ENCODE results near the gene HESX1.

Gene HESX1

DNA sequence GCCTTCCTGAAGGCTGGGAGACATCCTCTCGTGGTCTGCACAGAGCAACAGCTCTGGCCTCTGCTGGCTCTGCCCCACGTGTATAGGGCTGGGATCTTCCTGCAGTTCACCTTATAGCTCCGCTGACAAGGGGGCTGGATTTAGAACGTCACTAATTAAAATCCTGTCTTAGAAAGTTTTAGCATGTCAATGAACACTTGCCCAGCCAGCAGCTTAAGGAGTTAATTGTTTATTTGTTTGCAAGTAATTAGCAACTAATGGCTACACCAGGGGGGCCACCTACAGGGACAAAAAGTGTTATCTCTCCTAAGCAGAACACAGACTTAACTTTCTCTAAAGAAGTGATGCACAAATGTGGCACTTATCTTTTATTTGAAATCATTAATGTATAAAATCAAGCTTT, at the start of gene HESX1:
Gene HESX1 (minus strand): TSS at position 84 of the 403 bp plus-strand sequence. CDS start 60 bp downstream, at position 24.
- no peak for DNase-seq

GRCh38 chr3:57244946-57245345, 45.2 kb upstream of the HESX1 start:
- DNase-seq: no peak

DNA sequence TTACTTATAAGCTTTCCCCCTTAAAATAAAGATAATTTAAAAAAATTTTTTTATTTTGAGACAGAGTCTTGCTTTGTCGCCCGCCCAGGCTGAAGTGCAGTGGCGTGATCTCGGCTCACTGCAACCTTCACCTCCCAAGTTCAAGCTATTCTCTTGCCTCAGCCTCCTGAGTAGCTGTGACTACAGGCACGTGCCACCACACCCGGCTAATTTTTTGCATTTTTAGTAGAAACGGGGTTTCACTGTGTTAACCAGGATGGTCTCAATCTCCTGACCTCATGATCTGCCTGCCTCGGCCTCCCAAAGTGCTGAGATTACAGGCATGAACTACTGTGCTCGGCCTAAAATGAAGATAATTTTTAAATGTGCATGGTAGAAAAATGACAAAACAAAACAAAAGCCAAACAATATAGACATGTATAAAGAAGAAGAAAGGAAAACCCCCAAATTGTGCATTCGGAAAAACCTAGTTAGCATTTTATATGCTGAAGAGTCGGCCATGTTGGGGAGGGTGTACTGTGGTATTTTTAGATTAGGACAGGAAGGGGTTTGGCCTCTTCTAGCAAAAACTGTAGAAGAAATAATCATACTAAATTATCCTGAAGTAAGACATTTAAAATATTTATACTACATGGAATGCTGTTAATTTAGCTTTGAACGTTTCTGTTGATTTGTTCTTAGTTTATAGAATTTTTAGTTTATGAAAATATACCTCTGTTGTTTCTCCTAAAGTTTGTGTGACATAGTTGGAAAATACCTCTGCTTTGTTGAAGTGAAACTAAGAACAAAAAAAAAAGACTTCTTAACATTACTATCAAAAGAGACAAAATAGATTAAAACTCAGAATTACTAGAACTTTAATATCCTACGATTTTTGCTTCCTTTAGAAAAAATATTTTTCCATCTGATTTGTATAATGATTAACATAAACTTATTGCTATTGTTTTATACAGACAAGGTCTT, 35.1 kb upstream of the HESX1 start:
- no peak for DNase-seq

GRCh38 chr3:57233799-57234198, 34.0 kb upstream of the HESX1 start:
- no peak for DNase-seq

DNA sequence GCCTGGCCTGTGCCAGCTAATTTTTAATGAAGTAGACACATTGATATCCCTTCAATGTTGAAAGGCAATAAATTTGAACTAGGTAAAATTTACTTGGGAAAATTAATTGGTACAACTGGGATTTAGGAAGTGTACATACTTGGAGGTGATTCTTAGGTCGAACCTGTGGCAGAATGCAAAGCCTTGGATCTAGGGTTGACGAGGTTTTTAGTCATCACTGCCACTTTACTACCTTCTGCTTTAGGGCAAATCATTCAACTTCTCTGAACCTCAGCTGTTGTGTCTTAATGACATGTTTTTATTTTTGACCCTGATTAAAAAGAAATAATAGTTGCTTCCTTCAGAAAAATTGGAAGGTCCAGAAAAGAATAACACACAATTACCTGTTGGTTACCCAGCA, 30.2 kb upstream of the HESX1 start:
- DNase-seq: no peak

DNA sequence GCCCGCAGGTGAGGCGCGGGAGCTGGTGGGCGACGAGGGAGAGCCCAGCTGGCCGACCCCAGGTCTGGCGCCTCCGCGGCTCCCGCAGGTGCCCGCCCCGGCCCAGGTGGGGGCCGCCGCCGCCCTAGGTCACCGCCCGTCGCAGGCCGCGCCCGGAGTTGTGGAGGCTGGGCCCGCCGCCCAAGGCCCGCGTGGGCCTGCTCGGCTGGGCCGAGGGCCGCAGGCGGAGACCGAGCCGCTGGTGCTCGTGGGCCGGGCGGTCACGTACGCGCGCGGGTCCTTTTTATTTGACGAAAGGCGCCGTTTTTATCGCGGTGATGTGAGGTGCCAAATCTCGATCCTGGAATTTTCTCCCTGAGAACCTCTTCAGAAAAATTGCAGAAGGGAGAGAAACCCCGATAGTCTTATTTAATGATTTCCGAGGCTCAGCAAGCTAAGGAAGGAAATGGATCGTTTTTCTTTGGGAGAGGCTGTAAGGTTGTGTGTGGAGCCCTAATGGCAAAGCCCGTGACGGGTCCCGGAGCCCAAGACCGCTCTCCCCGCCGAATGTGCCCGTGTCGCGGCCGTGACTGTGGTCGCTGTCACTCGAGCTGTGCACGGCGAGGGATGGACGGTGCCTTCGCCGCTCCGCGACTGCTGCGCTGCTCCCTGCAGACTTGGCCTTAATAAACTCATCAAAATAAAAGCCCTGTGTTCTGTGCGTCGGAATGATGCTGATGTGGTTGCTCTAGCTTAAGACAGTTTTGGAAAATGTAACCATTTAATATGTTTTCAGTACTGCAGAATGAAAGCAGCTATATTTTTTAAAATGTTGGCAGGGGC, 28.4 kb upstream of the HESX1 start:
- DNase-seq: peak; percentile 12 to 30

- peak; percentile 86 to 89 for DNase-seq
Observed at GRCh38 chr3:57227204-57227929, 27.6 kb upstream of the HESX1 start, which contains the start of gene APPL1. Gene APPL1, plus strand, starts transcription at chr3:57227729. Its CDS starts 155 bp downstream, at chr3:57227884.

GRCh38 chr3:57226176-57226575, 26.4 kb upstream of the HESX1 start:
- no peak for DNase-seq

DNA sequence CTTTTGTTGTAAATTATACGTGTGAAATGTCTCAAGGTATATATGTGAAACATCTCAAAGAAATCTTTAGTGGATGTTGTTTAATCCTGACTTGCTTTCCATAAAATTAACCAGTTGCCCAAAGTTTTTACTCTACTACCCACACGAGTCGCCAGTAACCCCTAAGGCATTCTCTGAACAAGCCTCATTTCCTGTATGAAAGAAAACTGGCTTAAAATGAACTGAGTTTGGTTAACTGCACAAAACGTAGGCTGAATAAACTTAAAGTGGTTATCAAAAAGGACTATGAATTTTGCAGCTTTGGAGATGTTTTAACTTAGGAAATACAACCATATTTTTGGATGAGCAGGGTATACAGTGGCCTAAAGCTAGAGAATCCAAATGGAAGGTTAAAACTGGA, 25.1 kb upstream of the HESX1 start:
- no peak for DNase-seq

GRCh38 chr3:57221883-57222282, 22.1 kb upstream of the HESX1 start:
- no peak for DNase-seq

DNA sequence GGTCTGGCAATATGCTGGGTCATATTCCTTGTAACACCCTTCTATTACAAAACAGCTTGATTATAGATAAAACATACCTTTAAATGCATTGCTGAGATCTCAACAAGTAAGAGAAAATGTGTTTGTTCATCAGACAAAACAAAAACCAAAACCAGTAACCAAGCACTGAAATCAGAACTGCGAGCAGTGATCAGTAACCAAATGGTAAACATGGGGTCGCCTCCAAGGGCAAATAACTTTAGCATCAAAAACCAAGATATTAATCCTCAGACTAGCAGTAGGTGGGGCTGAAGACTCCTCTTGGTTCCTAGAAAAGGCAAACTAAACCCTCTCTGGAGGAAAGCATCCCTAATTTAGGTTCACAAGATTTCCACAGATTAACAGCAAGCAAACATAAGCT, 6.6 kb upstream of the HESX1 start:
- DNase-seq: no peak

GRCh38 chr3:57194641-57195040, 5.1 kb downstream of the HESX1 start:
- no peak for DNase-seq

GRCh38 chr3:57192028-57192427, 7.8 kb downstream of the HESX1 start:
- no peak for DNase-seq

- no peak for DNase-seq
Observed at GRCh38 chr3:57184526-57184925, 15.3 kb downstream of the HESX1 start.

DNA sequence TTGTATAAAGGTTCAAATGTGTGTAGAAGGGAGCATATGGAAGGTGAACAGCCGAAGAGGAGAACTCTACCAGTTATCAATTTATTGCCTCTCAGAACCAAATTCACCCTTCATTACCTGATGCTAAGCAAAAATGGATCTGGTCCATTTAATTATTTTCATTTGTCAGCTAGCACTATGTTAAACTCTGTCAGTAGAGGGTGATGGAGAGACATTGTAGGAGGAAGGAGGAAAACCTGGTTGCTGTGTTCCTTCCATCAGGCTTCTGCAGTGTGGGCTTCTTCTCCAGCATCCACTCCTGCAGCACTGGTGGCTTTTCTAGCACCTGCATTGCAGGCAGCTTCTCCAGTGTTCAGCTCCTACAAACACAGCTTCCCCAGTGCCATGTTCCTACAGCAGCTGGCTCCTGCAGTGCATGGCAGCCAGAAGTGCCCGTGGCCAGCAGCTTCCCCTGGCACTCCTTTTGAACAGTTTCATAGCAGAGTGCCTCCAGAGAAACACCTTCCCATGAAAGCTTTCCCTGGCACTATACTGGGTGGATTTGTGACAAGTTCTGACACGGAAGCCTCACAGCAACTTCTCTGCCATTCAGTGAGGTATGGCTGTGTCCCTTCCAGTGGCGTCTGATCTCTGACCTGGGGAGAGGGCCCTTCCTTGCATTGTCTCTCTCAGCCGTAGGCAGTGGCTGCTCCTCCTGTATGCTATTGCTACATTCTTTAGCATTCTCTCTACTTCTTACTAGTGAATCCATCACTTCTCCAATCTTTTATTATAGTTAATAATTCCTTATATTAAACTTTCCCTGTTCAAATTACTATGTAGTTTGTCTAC, 20.0 kb downstream of the HESX1 start:
- no peak for DNase-seq

DNA sequence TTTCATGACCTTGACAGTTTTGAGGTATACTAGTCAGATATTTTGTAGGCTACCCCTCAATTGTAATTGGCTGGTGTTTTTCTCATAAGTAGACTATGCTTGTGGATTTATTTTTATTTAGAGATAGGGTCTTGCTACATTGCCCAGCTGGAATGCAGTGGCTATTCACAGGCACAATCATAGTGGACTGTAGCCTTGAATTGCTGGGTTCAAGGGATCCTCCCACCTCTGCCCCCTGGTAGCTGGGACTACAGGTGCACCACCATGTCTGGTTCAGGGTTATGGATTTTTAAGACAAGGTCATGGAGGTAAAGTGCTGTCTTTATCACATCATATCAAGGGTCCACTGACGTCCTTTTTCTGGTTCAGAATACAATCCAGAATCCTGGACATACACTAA, 23.7 kb downstream of the HESX1 start:
- DNase-seq: no peak

GRCh38 chr3:57173687-57174086, 26.1 kb downstream of the HESX1 start:
- no peak for DNase-seq

- DNase-seq: no peak
Observed at GRCh38 chr3:57170946-57171345, 28.8 kb downstream of the HESX1 start.

GRCh38 chr3:57169872-57170623, 29.7 kb downstream of the HESX1 start:
- DNase-seq: peak; percentile 67 to 70

DNA sequence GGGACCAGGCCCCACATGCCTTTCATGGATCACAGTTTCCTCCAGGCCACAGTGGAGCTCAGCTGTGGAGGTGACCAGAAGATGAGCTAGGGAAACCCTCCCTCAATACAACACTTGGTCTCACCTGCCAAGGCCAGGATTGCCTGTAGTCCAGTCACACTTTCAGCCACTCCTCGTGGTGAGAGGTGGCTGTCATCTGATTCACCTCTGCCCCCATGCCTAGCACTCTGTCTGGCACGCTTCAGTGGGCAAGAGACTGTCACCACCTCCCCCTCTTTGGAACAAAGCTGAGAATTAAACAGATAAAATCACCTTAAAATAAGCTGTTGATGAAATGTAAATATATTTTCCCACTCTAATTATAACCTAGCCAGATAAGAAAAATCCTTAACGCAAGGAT, 30.7 kb downstream of the HESX1 start:
- no peak for DNase-seq

DNA sequence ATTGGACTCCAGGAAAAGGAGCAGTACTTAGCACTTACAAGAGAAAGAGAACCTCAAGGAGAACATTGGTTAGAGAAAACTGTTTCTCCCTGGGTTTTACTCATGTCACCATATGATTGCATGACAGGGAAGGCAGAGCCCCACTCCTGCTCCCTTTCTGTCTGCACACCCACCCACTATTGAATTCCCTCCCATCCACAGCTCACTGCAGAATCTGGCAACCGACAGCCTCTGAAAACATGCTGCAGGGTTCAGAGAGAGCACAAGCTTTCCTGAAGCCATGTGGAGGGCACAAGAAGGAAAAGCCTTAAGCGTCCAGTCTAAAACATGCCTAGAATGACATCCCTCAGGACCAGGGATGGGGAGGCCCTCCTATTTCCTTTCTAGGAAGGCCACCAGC, 31.6 kb downstream of the HESX1 start:
- DNase-seq: no peak
